HepG2 (cell line): Measurements from ENCODE around the gene MID2. TPM values are rescaled to one million over a fixed set of nuclear protein-coding genes. Genes with fewer than 3 reads are reported as not detected.

Experiments
- ATAC-seq: fragments of 200-7000 bp; cut with Tn5 transposase; 3 replicates; pipeline ENCODE4 v1.9.1; 2020; ENCODE audit warnings: mild to moderate bottlenecking, moderate library complexity
- BruUV-seq: library from RNA; stranded (reverse); fragments of 400-500 nt; replicated peaks from 2 replicates; lab custom pipeline; 2021; lab: Mats Ljungman, UMichigan
- CTCF ChIA-PET: fragments of 300-600 bp; formaldehyde crosslinking; extraction: SDS; loops from one replicate; lab custom pipeline; 2021; ENCODE audit warnings: low total read pairs, inconsistent platforms, low intra/inter-chr PET ratio; lab: Yijun Ruan, JAX
- POLR2A ChIA-PET: fragments of 350-600 bp; sonication (Branson Sonifier 250); formaldehyde crosslinking; loops from one replicate; lab custom pipeline; 2020; ENCODE audit warnings: antibody characterized with exemption, inconsistent platforms; lab: Yijun Ruan, JAX
- DNase-seq: peaks from one replicate; pipeline ENCODE4 v3.0.0-alpha.2; 2015; ENCODE audit warnings: low spot score
- FAIRE-seq: peaks from 3 replicates; lab custom pipeline; 2011; peaks lifted over from hg19 to GRCh38; lab: Jason Lieb, UNC
- H2AFZ ChIP-seq: one replicate; pipeline ENCODE4 v1.6.1; 2011; ENCODE audit warnings: low read length, inconsistent platforms
- H3K27ac ChIP-seq: fragments of 300-600 bp; 3 replicates; pipeline ENCODE4 v1.8.0; 2011; ENCODE audit warnings: mixed run types, mild to moderate bottlenecking, mixed read lengths, low read length, inconsistent platforms; ENCODE audit not compliant: insufficient read depth; ENCODE audit errors: extremely low read length
- H3K27me3 ChIP-seq, 2 experiments: fragments of 200-600 bp in 1 of 2; 2 replicates in 1 of 2; 3 replicates in 1 of 2; pipeline versions ENCODE4 v1.6.0 to v1.8.0; 2011; ENCODE audit warnings: low read length in 2 of 2, mild to moderate bottlenecking in 2 of 2, moderate library complexity in 2 of 2, inconsistent platforms in 1 of 2; ENCODE audit not compliant: insufficient read depth in 2 of 2, control insufficient read depth in 1 of 2
- H3K36me3 ChIP-seq, 2 experiments: fragments of 200-600 bp in 1 of 2; replicated peaks in 1 of 2; 2 replicates in 1 of 2; 3 replicates in 1 of 2; pipeline versions ENCODE4 v1.5.1 to v1.8.0; 2011; ENCODE audit warnings: low read length in 2 of 2, inconsistent platforms in 1 of 2; ENCODE audit not compliant: insufficient read depth in 2 of 2, control insufficient read depth in 1 of 2
- H3K4me1 ChIP-seq: 2 replicates; pipeline ENCODE4 v1.5.1; 2012; ENCODE audit warnings: low read length, inconsistent platforms; ENCODE audit not compliant: insufficient read depth
- H3K4me2 ChIP-seq: 2 replicates; pipeline ENCODE4 v1.6.0; 2011; ENCODE audit warnings: low read depth, low read length, inconsistent platforms
- H3K4me3 ChIP-seq, 3 experiments: fragments of 200-600 bp in 1 of 3; sonication (generic), shearing (Covaris generic) in 1 of 3; replicated peaks in 1 of 3; 2 replicates each; pipeline ENCODE4 v1.5.1; 2011 to 2016; ENCODE audit warnings: low read length in 3 of 3, inconsistent platforms in 2 of 3, low read depth in 2 of 3, mild to moderate bottlenecking in 2 of 3, control low read depth in 1 of 3, mixed read lengths in 1 of 3; ENCODE audit not compliant: insufficient read depth in 1 of 3
- H3K79me2 ChIP-seq: one replicate; pipeline ENCODE4 v1.6.1; 2011; ENCODE audit warnings: low read length, inconsistent platforms; ENCODE audit not compliant: insufficient read depth
- H3K9ac ChIP-seq: 2 replicates; pipeline ENCODE4 v1.6.0; 2011; ENCODE audit warnings: mild to moderate bottlenecking, low read depth, low read length, inconsistent platforms; ENCODE audit not compliant: insufficient read depth
- H3K9me3 ChIP-seq: 2 replicates; pipeline ENCODE4 v1.5.1; 2012; ENCODE audit warnings: mild to moderate bottlenecking, low read length
- H4K20me1 ChIP-seq: 2 replicates; pipeline ENCODE4 v1.6.0; 2011; ENCODE audit warnings: inconsistent platforms, mild to moderate bottlenecking, low read length, moderate library complexity; ENCODE audit not compliant: insufficient read depth
- HNF4G ChIP-seq, 2 experiments: sonication (generic) in 1 of 2; formaldehyde crosslinking in 1 of 2; IDR thresholded peaks; 2 replicates each; pipeline versions ENCODE4 v1.4.0 to v1.6.1; 2011 to 2020; ENCODE audit warnings: borderline replicate concordance in 2 of 2, low read depth in 2 of 2, mild to moderate bottlenecking in 2 of 2, low read length in 1 of 2, missing genetic modification reagents in 1 of 2, moderate library complexity in 1 of 2
- MEIS1 ChIP-seq: sonication (generic); formaldehyde crosslinking; IDR thresholded peaks from 2 replicates; pipeline ENCODE4 v1.9.0; 2021; ENCODE audit warnings: mild to moderate bottlenecking, missing genetic modification reagents, moderate library complexity, borderline replicate concordance
- RFX3 ChIP-seq: IDR thresholded peaks from 2 replicates; pipeline ENCODE4 v1.6.1; 2016; ENCODE audit warnings: missing biosample characterization, missing genetic modification reagents
- ZFP36 ChIP-seq: fragments of 150-350 bp; IDR thresholded peaks from 2 replicates; pipeline ENCODE4 v1.6.1; 2018; ENCODE audit warnings: borderline replicate concordance, low read length, low read depth; ENCODE audit not compliant: partially characterized antibody
- ZFP37 ChIP-seq: sonication (generic); formaldehyde crosslinking; IDR thresholded peaks from 2 replicates; pipeline ENCODE4 v1.4.0; 2020; ENCODE audit warnings: missing genetic modification reagents, borderline replicate concordance
- ZNF256 ChIP-seq: sonication (generic); formaldehyde crosslinking; conservative IDR thresholded peaks from 2 replicates; pipeline ENCODE4 v1.4.0; 2020; ENCODE audit warnings: missing genetic modification reagents
- ZNF775 ChIP-seq: sonication (generic); formaldehyde crosslinking; IDR thresholded peaks from 2 replicates; pipeline ENCODE4 v1.4.0; 2020; ENCODE audit warnings: missing genetic modification reagents, mild to moderate bottlenecking, moderate library complexity, borderline replicate concordance
- WGBS: methylation state at CpG from one replicate; pipeline ENCODE4 v1.1.6; 2017; ENCODE audit warnings: low lambda C conversion rate; 5-methylcytosine and 5-hydroxymethylcytosine counted together
- in situ Hi-C: cut with HindIII; loops from 2 replicates; pipeline ENCODE4 v1.10.0; 2017; ENCODE audit warnings: low pct_unique_long_range_greater_than_20kb; ENCODE audit not compliant: extremely low pct_ligation_motif_present
- intact Hi-C: fragments of 100-400 bp; cut with micrococcal nuclease; formaldehyde crosslinking; loops from one replicate; pipeline ENCODE4 v1.10.0; 2022; ENCODE audit not compliant: unreplicated experiment
- polyA plus RNA-seq, 8 experiments: library from polyadenylated mRNA; depleted of rRNA in 3 of 8; stranded (reverse) in 7 of 8; unstranded in 1 of 8; fragments of >200 nt; fragmentation: Illumina TruSeq in 4 of 8; extraction: Trizol in 4 of 8; gene quantifications; 2 replicates each; pipeline versions ENCODE4 v1.2.1 to v1.2.3, GENCODE V29; 2011 to 2016; ENCODE audit warnings: low read depth in 4 of 8, missing spikeins in 1 of 8, mixed read lengths in 1 of 8; ENCODE audit not compliant: insufficient read depth in 1 of 8
- total RNA-seq, 5 experiments: library from RNA; depleted of rRNA; stranded (reverse); fragments of >200 nt; fragmentation: Illumina TruSeq; extraction: Trizol; gene quantifications; 2 replicates each; pipeline ENCODE4 v1.2.3, GENCODE V29; 2016; ENCODE audit warnings: low read depth in 1 of 5
- TF ChIP-seq, protein P1 (sequence below): sonication (generic); formaldehyde crosslinking; IDR thresholded peaks from 2 replicates; pipeline ENCODE4 v1.4.0; 2020; ENCODE audit warnings: missing genetic modification reagents

The MID2 gene
- total and polyA plus RNA-seq, 2 of the 13 experiments (the other 11 are each of a cell fraction or from before 2014, with no cell fraction given), result 0.05 to 0.09 TPM

DNA sequence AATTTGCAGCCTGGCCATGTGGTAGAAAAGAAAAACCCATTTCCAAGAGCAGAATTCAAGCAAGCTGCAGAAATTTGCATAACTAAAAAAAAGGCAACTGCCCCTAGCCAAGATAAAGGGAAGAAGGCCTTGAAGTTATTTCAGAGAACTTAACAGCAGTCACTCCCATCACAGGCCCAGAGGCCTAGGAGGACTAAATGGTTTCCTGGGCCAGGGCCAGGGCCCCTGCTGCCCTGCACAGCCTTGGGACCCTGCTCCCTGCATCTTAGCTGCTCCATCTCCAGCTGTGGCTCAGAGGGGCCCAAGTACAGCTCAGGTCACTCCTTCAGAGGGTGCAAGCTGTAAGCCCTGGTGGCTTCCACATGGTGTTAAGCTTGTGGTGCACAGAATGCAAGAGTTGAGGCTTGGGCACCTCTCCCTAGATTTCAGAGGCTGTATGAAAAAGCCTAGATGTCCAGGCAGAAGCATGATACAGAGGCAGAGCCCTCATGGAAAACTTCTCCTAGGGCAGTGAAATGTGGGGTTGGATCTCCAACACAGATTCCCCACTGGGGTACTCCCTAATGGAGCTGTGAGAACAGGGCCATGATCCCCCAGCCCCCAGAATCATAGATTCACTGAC is 6.7 kb upstream of the MID2 start:
- TF ChIP-seq MEIS1 (CRISPR knock-in tag) (no peak), ZFP36 (peak; percentile 39)
- no peak for DNase-seq

DNA sequence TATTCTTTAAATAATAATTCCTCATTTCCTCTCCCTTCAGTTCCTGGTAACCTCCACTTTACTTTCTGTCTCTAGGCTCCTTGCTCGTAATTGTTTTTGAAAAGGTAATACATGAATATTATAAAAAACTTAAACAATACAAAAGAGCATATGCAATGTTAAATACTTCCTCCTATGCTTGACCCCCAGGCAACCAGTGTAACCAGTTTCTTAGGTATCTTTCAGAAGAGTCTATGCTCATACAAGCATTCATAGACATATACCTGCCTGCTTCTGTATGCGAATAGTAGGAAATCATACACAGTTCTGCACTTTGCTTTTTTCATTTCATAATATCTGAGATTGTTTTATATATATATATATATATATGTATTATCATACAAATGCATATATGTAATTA is 2.6 kb upstream of the MID2 start:
- no peak overlapping the region for H3K4me2 ChIP-seq
- no TSS peak for BruUV-seq
- peaks cover 1 to 13% of the 10 kb centered on the region in 2 experiments; a peak in 3 of 5 replicates for H3K27me3 ChIP-seq
- no peaks in the 10 kb centered on the region for H3K36me3 ChIP-seq
- ATAC-seq (no peak), DNase-seq (no peak), FAIRE-seq (no peak)
- no peaks in the 10 kb centered on the region for H3K4me1 ChIP-seq
- no peak overlapping the region for H3K9ac ChIP-seq
- H3K9me3 ChIP-seq, result peaks cover 17% of the 10 kb centered on the region
- 8% methylated on average over 2 of the region's 2 CpGs for WGBS
- ChIA-PET CTCF (no interaction called here), POLR2A (no interaction called here)
- H3K4me3 ChIP-seq, result no peak overlapping the region
- TF ChIP-seq, protein P1, sequence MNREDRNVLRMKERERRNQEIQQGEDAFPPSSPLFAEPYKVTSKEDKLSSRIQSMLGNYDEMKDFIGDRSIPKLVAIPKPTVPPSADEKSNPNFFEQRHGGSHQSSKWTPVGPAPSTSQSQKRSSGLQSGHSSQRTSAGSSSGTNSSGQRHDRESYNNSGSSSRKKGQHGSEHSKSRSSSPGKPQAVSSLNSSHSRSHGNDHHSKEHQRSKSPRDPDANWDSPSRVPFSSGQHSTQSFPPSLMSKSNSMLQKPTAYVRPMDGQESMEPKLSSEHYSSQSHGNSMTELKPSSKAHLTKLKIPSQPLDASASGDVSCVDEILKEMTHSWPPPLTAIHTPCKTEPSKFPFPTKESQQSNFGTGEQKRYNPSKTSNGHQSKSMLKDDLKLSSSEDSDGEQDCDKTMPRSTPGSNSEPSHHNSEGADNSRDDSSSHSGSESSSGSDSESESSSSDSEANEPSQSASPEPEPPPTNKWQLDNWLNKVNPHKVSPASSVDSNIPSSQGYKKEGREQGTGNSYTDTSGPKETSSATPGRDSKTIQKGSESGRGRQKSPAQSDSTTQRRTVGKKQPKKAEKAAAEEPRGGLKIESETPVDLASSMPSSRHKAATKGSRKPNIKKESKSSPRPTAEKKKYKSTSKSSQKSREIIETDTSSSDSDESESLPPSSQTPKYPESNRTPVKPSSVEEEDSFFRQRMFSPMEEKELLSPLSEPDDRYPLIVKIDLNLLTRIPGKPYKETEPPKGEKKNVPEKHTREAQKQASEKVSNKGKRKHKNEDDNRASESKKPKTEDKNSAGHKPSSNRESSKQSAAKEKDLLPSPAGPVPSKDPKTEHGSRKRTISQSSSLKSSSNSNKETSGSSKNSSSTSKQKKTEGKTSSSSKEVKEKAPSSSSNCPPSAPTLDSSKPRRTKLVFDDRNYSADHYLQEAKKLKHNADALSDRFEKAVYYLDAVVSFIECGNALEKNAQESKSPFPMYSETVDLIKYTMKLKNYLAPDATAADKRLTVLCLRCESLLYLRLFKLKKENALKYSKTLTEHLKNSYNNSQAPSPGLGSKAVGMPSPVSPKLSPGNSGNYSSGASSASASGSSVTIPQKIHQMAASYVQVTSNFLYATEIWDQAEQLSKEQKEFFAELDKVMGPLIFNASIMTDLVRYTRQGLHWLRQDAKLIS (CRISPR knock-in tag), result no peak
- no peak for TF ChIP-seq RFX3 (CRISPR knock-in tag)
- TF ChIP-seq ZNF256, result no peak
- no peak for TF ChIP-seq ZFP37 (CRISPR knock-in tag)
- TF ChIP-seq HNF4G (IDR thresholded peaks at IDR 0.05; ENCODE audit: borderline replicate concordance, low read depth, low read length), result no peak
- TF ChIP-seq HNF4G (CRISPR knock-in tag; IDR thresholded peaks at IDR 0.05; ENCODE audit: borderline replicate concordance, low read depth), result no peak
- no peak for TF ChIP-seq ZNF775
- H3K27ac ChIP-seq, result no peak overlapping the region
- no peaks in the 10 kb centered on the region for H3K79me2 ChIP-seq
- H2AFZ ChIP-seq, result no peak overlapping the region
- no peaks in the 10 kb centered on the region for H4K20me1 ChIP-seq
- in situ Hi-C loops, result no loop called here
- intact Hi-C loops, result no loop called here

More for the DNA sequence above, 6.7 kb upstream of the MID2 start:
- Histone ChIP-seq H3K4me3 (no peak overlapping the region), H3K27me3 (no peaks in the 10 kb centered on the region), H3K36me3 (no peaks in the 10 kb centered on the region), H3K9me3 (peaks cover 17% of the 10 kb centered on the region), H3K4me1 (no peaks in the 10 kb centered on the region), H3K4me2 (no peak overlapping the region), H3K79me2 (no peaks in the 10 kb centered on the region), H2AFZ (no peak overlapping the region), H3K9ac (no peak overlapping the region), H4K20me1 (no peaks in the 10 kb centered on the region), H3K27ac (no peak overlapping the region)
- FAIRE-seq (no peak), ATAC-seq (no peak)
- no TSS peak for BruUV-seq
- POLR2A ChIA-PET, result no interaction called here
- intact Hi-C loops, result no loop called here
- CTCF ChIA-PET, result no interaction called here
- in situ Hi-C loops, result no loop called here
